Gastroesophageal sphincter (tissue), 4 donors: Measurements from ENCODE around the gene EEF1A2. TPM values are rescaled to one million over a fixed set of nuclear protein-coding genes. Genes with fewer than 3 reads are reported as not detected.
"Not testable (repeated sequence)": the region's sequence is repeated elsewhere in the genome, so short reads cannot be mapped to it uniquely, and the experiment has no call there.

Experiments
- ATAC-seq: fragments of 150-250 bp; one replicate; pipeline ENCODE4 v1.9.1; 2016; ENCODE audit warnings: mild to moderate bottlenecking, moderate library complexity
- H3K27ac ChIP-seq, 4 donors: fragments of 200-600 bp; sonication (generic) in 3 of 4; 1 replicate in 3 of 4; 2 replicates in 1 of 4; pipeline ENCODE4 v1.5.1; 2016 to 2019
- H3K27me3 ChIP-seq: fragments of 200-600 bp; sonication (generic); one replicate; pipeline ENCODE4 v1.5.1; 2019
- H3K36me3 ChIP-seq, 2 donors: fragments of 200-600 bp; sonication (generic); one replicate each; pipeline ENCODE4 v1.5.1; 2019; ENCODE audit warnings: control low read depth in 1 of 2
- H3K4me1 ChIP-seq, 3 donors: fragments of 200-600 bp; sonication (generic); 1 replicate in 2 of 3; 2 replicates in 1 of 3; pipeline ENCODE4 v1.5.1; 2016 to 2019; ENCODE audit warnings: control low read depth in 2 of 3
- H3K4me3 ChIP-seq, 2 donors: fragments of 200-600 bp; sonication (generic); one replicate each; pipeline ENCODE4 v1.5.1; 2019; ENCODE audit warnings: mild to moderate bottlenecking in 1 of 2, moderate library complexity in 1 of 2
- H3K9me3 ChIP-seq, 3 donors: fragments of 200-600 bp; sonication (generic); one replicate each; pipeline ENCODE4 v1.5.1; 2017 to 2019; ENCODE audit warnings: control low read depth in 2 of 3
- CTCF ChIP-seq, 4 experiments: fragments of 200-600 bp in 2 of 4; fragments of 450-650 bp in 2 of 4; sonication (generic) in 1 of 4; IDR thresholded peaks; one replicate each; pipeline ENCODE4 v1.5.1; 2017 to 2019; ENCODE audit warnings: antibody characterized with exemption in 4 of 4, mild to moderate bottlenecking in 2 of 4, moderate library complexity in 2 of 4
- EP300 ChIP-seq: sonication (generic); formaldehyde crosslinking; IDR thresholded peaks from one replicate; pipeline ENCODE4 v1.6.1; 2017; ENCODE audit warnings: antibody characterized with exemption, mild to moderate bottlenecking
- POLR2A ChIP-seq, 2 donors: fragments of 450-650 bp; IDR thresholded peaks; one replicate each; pipeline ENCODE4 v1.6.1; 2017; ENCODE audit warnings: antibody characterized with exemption in 2 of 2, mild to moderate bottlenecking in 2 of 2, moderate library complexity in 1 of 2
- POLR2AphosphoS5 ChIP-seq: sonication (generic); formaldehyde crosslinking; IDR thresholded peaks from one replicate; pipeline ENCODE4 v1.6.1; 2017; ENCODE audit warnings: antibody characterized with exemption
- WGBS, 2 donors: methylation state at CpG; one replicate each; pipeline ENCODE4 v1.1.5; 2018; ENCODE audit warnings: low coverage in 1 of 2; 5-methylcytosine and 5-hydroxymethylcytosine counted together
- total RNA-seq, 4 donors: library from RNA; depleted of rRNA; stranded (reverse); fragments of >200 nt; gene quantifications; one replicate each; pipeline ENCODE4 v1.1.0, GENCODE V29; 2016

EEF1A2 gene
- total RNA-seq, 4 donors from 2014 or later, result 0.47 to 6.5 (median 3.4) TPM

GRCh38 chr20:63518351-63518861 lies 19.5 kb upstream of the EEF1A2 start:
- H3K27me3 ChIP-seq, result no peaks in the 10 kb centered on the region
- H3K36me3 ChIP-seq, result peaks cover 0 to 18% of the 10 kb centered on the region in 2 donors
- no peak for ATAC-seq
- peaks cover 0 to 40% (median 20%) of the 10 kb centered on the region in 3 donors for H3K4me1 ChIP-seq
- no peak overlapping the region for H3K27ac ChIP-seq
- H3K4me3 ChIP-seq, result no peak overlapping the region
- TF ChIP-seq POLR2AphosphoS5 (no peak), EP300 (no peak), CTCF (IDR thresholded peaks at IDR 0.05) (no peak), POLR2A (IDR thresholded peaks at IDR 0.05) (no peak)
- no CpG with 5 or more reads among the region's 20 CpGs for WGBS, 2 donors
- peaks cover 0 to 4% (median 0%) of the 10 kb centered on the region in 3 donors for H3K9me3 ChIP-seq

GRCh38 chr20:63517376-63518309 lies 18.8 kb upstream of the EEF1A2 start:
- H3K27me3 ChIP-seq, result peaks cover 1% of the 10 kb centered on the region
- H3K27ac ChIP-seq, result no peak overlapping the region
- no peak for ATAC-seq
- no peak for TF ChIP-seq EP300
- TF ChIP-seq POLR2AphosphoS5, result no peak
- no peak for TF ChIP-seq CTCF (IDR thresholded peaks at IDR 0.05)
- TF ChIP-seq POLR2A (IDR thresholded peaks at IDR 0.05), result no peak
- H3K4me3 ChIP-seq, result no peak overlapping the region
- peaks cover 0 to 10% of the 10 kb centered on the region in 2 donors for H3K36me3 ChIP-seq
- peaks cover 0 to 33% (median 19%) of the 10 kb centered on the region in 3 donors for H3K4me1 ChIP-seq
- WGBS, 2 donors, result 93% methylated on average over 5 of the region's 32 CpGs; no CpG with 5 or more reads in 1 of the 2 donors
- H3K9me3 ChIP-seq, result no peaks in the 10 kb centered on the region

- peaks cover 30% of the 10 kb centered on the region for H3K27me3 ChIP-seq
- not testable (repeated sequence) for H3K4me3 ChIP-seq, H3K9me3 ChIP-seq, H3K27ac ChIP-seq, ATAC-seq, H3K4me1 ChIP-seq, H3K36me3 ChIP-seq
- WGBS, 2 donors, result 0 to 49% methylated on average over 2 to 8 of the region's 10 CpGs
Observed at GRCh38 chr20:63514520-63514919, 15.6 kb upstream of the EEF1A2 start.

GRCh38 chr20:63513207-63513606 lies 14.3 kb upstream of the EEF1A2 start:
- H3K27me3 ChIP-seq, result peaks cover 43% of the 10 kb centered on the region
- no peak overlapping the region for H3K4me3 ChIP-seq
- no peaks in the 10 kb centered on the region for H3K9me3 ChIP-seq
- H3K36me3 ChIP-seq, result no peaks in the 10 kb centered on the region
- no peaks in the 10 kb centered on the region for H3K4me1 ChIP-seq
- no peak overlapping the region for H3K27ac ChIP-seq
- ATAC-seq, result no peak
- 33 to 88% methylated on average over 1 to 3 of the region's 3 CpGs for WGBS, 2 donors
- TF ChIP-seq EP300 (no peak), POLR2A (IDR thresholded peaks at IDR 0.05) (no peak), CTCF (IDR thresholded peaks at IDR 0.05) (no peak), POLR2AphosphoS5 (no peak)

GRCh38 chr20:63509088-63509564 lies 10.2 kb upstream of the EEF1A2 start:
- H3K27ac ChIP-seq, result no peak overlapping the region
- peaks cover 0 to 23% (median 0%) of the 10 kb centered on the region in 3 donors for H3K9me3 ChIP-seq
- H3K36me3 ChIP-seq, result no peaks in the 10 kb centered on the region
- H3K4me3 ChIP-seq, result no peak overlapping the region
- 78 to 82% methylated on average over 8 to 9 of the region's 9 CpGs for WGBS, 2 donors
- TF ChIP-seq EP300 (no peak), POLR2AphosphoS5 (no peak), CTCF (IDR thresholded peaks at IDR 0.05) (no peak), POLR2A (IDR thresholded peaks at IDR 0.05) (no peak)
- H3K4me1 ChIP-seq, result no peaks in the 10 kb centered on the region
- no peak for ATAC-seq
- peaks cover 84% of the 10 kb centered on the region for H3K27me3 ChIP-seq
